Fibroblast of peridontal ligament (primary cell): ENCODE results near the gene TBC1D22A.

Experiments used
- DNase-seq: peaks from one replicate; pipeline ENCODE4 v3.0.0-alpha.2; 2010; ENCODE audit errors: extremely low read depth

TBC1D22A gene

DNA sequence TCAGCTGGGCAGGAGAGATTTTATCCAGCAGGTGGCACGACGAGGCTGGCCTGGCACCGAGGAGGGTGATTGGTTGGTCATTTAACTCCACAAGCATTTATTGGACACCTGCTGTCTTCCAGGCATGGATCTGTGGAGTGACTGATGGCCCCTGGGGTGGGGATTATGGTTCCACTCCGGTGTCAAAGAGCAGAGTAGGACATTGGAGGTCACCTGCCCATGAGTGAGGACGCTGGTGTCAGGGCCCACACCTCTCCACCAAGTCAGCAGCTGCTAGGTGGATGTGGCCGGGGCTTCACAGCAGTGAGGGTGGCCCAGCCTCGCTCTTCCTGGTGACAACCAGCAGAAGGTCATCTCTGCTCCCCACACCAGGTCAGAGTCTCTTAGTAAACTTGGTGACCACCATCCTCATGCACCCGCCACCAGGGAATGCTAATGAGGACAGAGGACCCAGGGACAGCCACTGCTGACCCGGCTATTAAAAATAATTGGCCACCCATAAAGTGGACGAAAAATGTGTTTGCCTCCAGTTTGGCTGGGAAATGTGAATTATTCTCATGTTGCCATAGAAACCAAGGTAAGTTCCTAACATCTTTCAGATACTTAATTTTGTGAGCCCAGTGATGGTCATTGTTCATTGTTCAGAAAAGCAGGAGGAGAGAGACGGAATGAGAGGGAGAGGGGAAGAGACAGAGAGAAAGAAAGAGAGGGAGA, 428.7 kb downstream of the TBC1D22A start:
- no peak for DNase-seq

GRCh38 chr22:47191671-47192650, 429.5 kb downstream of the TBC1D22A start:
- no peak for DNase-seq

DNA sequence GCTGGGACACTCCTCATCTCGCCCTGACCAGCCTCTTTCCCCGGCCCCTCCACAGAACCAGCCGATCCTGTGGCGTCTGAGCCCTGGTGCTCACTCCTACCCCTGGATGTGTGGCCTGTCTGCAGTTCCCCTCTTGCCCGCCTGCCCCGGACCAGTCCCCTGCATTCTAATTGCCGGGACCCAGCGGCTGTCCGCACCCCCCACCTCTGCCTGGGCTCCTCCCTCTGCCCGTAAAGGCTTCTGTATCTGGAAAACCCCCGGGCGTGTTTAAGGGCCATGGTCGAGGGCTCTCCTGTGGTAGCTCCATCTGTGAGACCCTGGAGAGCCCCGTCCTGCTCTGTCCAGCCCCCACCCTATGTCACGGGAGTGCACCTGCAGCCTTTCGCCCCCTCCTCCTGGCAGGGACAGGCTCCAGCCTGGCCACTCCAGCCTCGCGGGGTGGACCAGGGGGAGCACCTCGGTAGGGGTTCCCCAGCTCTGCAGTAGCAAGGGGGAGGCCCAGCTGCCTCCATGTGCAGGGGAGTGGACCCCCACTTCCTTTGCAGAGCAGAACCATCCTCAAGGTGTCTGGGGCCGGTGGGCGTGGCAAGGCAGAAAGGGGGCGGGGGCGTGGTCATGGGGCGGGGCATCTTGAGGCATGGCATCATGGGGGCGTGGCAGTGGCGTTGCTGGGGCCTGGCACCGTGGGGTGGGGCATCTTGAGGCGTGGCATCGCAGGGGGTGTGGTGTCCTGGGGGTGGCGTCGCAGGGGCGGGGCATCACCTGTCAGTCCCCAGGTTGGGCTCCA, 430.4 kb downstream of the TBC1D22A start:
- DNase-seq = no peak

DNA sequence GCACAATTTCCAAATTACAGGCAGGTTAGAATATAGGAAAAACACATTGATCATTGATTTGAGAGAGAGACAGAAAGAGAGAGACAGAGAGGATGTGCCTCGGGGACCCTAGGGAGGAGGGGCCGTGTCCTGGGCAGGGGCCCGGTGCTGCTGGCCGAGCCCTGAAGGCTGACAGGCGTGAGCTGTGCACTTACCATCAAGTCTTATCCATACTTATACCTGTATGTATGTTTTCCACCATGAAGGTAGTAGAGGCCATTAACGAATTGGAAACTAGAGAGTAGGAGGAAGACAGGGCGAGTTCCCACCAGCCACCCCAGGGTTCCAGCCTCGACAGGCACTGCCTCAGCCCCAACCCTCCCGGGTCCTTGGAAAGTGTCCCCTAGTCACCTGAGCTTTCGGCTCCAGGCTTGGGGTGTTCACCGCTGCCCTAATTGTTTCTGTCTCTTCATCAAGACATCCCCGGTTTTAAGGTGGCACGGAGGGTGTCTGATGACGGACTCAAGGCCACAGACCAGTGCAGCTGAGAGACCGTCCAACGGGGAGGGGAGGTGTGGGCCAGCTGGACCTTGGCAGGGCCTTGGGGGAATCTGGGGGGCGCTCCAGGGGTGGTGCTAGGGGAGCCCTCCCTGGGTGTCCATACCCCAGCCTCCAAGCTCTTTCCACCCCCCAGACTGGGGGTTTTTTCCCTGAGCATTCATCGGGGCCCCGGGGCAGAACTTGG, 431.3 kb downstream of the TBC1D22A start:
- no peak for DNase-seq

- DNase-seq = no peak
These were observed 432.2 kb downstream of the TBC1D22A start for GRCh38 chr22:47194476-47195155.

- DNase-seq = no peak
These were observed 432.7 kb downstream of the TBC1D22A start for GRCh38 chr22:47195156-47195483.

- no peak for DNase-seq
These were observed 433.2 kb downstream of the TBC1D22A start for GRCh38 chr22:47195484-47196165.

DNA sequence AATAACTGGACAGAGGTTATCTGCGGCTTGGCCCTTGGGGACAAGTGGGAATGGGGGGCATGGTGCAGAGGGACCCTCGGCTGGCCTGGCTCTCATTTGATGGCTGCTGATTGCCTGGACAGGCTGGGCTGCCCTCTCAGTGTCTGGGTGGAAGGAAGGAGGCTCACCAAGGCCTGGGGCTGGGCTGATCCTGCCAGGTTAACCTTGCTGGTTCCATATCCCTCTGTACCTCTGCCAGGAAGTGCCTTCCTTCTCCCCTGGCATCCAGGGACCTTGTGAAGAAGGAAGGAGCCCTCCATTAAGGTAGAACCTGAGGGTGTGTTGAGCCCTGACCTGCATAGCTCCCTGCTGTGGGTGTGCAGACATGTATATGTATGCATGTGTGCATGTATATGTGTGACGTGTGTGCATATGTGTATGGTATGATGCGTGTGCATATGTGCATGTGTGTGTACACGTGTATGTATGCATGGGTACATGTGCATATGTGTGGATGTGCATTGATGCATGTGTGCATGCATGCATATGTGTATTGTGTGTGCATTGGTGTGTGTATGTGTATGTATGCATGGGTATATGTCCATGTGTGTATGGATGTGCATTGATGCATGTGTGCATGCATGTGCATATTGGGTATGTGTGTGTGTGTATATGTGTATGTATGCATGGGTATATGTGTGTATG, 433.9 kb downstream of the TBC1D22A start:
- no peak for DNase-seq

- no peak for DNase-seq
These were observed 434.7 kb downstream of the TBC1D22A start for GRCh38 chr22:47196881-47197772.

DNA sequence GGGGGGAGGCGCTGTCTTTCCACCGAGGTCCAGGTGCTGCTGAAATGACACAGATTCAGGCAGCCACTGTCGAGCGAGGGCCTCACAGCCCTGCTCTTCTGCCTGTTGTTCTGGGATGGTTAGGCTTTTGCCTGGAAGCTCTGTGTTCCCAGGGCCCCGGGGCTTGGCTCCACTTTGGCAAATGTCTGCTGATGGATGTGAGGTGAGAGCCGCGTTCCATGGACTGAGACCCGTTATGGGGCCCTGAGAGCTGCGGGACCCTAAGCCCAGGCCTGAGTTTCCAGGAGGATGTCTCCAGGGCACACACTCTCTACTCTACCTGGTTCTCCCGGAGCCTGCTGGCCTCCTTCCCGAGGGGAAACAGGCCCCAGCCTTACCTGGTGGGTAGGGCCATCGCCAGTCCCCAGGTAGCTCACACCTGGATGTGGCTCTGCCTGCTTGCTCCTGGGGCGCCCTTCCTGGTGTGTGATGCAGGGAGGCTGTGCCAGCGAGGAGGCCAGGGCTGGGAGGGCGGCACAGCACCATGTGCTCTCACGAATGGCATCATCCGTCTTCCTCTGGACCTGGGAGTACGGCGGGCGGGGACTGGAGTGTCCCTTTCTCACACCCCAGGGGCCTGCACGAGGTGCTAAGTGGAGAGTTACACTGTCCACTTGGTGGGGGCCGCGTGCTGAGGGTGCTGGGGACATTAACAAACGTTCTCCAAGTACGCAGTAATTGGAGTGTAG, 435.5 kb downstream of the TBC1D22A start:
- no peak for DNase-seq

- no peak for DNase-seq
These were observed 436.4 kb downstream of the TBC1D22A start for GRCh38 chr22:47198801-47199251.

DNA sequence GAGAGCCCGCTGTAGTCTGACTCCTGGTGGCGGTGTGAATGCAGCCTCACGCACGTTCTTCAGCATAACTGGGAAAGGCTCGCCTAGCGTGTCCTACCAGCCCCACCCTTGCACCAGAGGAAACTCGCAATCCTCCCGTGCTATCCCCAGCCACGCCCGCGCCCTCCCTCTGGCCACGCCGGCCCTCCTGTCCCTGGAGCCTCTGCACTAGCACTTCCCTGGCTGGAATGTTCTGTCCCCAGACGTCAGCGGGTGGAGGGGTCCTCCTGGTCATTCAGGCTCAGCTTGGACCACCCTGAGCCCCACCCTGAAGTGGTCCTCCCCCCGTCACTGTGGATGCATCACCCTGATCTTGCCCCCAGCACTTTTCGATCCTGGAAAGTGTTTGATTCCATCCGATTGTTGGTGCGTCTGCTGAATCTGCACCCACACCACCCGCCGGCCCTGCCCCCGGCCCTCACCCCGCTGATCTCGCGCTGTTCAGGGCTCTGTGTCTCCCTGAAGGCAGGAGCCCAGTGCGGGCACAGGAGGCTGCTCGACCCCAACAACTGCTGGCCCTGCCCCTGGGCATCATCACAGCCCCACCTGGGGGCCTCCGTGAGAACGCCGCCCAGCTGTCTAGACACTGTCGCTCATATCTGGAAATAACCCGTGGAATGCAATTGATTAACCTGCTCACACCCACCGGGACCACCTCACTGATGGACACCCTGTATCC, 437.0 kb downstream of the TBC1D22A start:
- DNase-seq = no peak

GRCh38 chr22:47199979-47200272, 437.5 kb downstream of the TBC1D22A start:
- DNase-seq = no peak

GRCh38 chr22:47200273-47201051, 438.0 kb downstream of the TBC1D22A start:
- DNase-seq = no peak

- DNase-seq = no peak
These were observed 438.9 kb downstream of the TBC1D22A start for GRCh38 chr22:47201186-47201995.
